GM21381 (cell line): Measurements from ENCODE around the gene RAB1B.
"Not testable (repeated sequence)": the region's sequence is repeated elsewhere in the genome, so short reads cannot be mapped to it uniquely, and the experiment has no call there.

Experiments used
- ATAC-seq: cut with Tn5 transposase; IDR thresholded peaks from one replicate; pipeline ENCODE4 v1.9.1; 2021; ENCODE audit warnings: mild to moderate bottlenecking, moderate library complexity; ENCODE audit not compliant: unreplicated experiment

RAB1B gene

DNA sequence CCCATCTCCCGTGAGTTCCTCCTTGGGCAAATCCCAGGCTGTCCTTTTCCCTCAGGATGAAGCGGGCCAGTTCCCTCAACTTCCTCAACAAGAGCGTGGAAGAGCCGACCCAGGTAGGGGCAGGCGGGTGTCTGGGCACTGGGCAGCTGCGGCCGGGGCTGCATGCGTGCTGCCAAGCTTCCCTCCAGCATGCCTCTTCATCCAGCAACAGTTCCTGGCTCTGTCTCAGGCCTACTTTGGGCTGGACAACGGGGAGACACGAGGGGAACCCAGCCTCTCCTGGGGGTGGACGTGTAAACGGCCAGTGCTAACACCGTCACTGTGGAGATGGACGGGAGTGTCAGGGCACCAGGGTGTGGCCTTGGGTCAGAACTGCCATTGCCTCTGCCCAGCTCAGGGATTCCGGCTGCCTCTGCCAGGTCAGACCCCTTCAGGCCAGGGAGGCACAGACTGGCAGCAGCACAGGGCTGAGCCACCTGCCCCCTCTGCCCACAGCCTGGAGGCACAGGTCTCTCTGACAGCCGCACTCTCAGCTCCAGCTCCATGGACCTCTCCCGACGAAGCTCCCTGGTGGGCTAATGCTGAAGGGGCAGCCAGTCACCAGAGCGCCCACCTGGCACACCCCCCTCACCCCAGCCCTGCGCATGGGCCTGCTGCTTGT is 1.9 kb upstream of the RAB1B start:
- no peak for ATAC-seq

DNA sequence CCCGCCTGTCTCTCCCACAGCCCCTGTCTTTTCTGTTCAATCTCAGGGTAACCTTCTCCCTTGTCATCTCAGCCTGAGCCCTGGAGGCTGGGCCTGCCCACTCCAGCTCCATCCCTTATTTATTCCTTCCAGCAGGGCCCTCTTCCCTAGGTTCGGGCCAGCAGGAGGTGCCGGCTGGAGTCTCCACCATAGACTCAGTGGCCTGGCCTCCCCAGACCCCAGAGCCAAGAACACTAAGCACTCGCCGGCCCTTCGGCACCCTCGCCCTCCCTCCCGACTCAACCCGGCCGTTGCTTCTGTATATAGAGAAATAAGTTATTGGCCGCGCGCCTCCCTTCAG is 1.4 kb upstream of the RAB1B start:
- no peak for ATAC-seq

DNA sequence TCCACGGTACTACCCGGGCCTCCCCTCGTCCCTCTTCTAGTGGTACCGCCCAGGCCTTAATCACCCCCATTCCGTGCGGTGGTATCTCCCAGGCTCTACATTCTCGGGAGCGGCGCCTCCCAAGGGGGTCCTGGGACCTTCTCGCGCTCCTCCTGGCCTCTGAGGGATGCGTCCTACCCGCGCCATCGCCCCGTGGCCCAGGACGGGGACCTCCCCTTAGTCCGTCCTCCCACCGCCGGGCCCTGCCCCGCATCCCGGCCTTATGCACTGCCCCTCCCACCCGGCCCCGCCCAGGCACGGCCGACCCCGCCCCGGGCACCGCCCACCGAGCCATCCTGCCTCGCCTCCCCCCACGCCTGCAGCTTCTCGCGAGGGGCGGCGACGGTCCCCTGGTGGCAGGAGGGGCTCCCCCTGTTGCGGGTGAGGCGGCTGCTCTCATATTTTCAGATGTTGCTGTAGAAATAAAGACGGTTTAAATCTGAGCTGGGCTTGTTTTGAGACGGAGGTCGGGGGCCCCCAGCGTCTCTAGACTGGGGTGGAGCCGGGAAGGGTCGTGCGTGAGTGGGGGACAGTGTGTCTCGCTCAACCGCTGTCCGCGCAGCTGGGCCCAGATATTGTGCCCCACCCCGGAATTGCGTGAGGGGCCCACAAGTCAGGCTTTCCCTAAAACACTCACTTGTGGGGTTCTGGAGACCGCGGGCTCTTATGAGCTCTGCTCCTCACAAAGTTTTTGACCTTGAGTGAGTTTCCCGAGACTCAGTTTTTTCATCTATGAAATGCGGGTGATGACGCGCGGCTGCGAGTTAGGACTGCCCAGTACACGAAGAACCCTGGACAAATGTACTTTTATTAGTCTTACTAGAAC is 828 bp upstream of the RAB1B start:
- peak; percentile 34 for ATAC-seq

DNA sequence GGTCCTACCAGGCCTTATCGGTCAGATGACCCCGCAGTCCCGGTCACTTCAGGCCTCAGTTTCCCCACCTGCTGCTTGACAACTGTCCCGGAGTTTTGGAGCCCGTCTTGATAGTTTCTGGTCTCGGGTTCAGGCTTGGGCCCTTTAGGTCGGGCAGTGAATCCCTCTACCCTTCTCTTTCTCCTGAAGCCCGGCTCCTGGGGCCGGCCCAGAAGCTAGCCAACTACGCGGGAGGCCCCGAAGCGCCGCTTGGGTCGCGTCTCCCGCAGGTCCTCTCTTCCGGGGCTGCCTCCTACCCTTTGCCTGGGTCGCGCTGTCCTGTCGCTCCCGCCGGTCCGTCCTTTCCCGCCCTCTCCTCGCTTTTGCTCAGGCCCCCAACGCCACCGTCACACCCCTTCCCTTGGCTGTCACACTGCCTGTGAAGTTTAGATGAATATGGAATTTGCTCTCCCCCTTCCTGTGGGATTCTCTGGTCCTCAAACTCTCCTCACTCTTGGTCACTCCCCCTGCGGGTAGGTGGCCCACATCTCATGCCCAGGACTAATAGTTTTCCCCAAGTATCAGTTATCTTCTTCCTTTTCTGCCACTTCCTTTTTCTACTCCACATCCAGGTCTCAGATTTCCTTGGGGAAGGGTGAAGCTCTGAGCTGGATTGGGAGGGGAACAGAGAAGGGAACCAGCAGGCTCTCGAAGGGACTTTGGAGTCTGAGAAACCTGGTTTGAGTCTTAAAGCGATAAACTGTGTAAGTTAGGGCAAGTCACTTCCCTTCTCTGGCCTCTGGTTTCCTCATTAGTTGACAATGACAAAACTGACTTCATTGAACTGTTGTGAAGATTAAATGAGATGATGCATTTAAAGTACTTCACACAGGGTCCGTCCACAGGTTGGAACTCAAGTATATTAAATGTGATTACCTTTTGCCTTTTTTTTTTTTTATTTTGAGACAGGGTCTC is 790 bp downstream of the RAB1B start:
- no peak for ATAC-seq

DNA sequence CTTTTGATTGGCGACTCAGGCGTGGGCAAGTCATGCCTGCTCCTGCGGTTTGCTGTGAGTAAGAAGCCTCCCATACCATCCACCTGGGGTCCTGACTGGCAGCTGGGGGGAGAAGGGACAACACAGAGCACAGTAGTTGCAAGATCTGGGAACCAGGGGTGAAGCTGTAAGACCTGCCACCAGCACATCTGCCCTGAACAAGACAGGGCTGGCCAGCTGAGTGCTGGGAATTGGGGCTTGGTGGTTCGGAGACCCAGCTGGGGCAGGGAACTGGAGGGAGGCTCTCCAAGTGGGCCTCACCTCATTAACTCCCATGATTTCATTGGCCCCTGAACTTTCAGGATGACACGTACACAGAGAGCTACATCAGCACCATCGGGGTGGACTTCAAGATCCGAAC is 3.4 kb downstream of the RAB1B start:
- no peak for ATAC-seq

DNA sequence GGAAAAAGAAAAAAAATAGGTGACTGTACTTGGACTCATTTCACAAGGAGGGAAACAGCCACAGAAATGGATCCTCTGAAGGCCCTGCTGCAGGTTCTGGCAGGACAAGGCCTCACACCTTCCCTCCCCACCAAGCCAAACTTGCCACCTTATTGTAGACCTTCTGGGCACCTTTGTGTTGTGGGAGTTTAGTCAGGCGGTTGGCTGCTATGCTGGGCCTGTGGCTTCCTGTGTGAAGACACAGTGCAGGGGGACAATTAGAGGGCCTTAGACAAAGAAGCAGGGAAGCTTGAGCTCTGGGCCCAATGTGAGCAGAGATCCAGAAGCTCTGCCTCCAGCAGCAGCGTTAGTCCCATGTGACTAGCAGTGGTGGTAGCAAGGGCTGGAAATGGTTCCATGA is 4.2 kb downstream of the RAB1B start:
- no peak for ATAC-seq

DNA sequence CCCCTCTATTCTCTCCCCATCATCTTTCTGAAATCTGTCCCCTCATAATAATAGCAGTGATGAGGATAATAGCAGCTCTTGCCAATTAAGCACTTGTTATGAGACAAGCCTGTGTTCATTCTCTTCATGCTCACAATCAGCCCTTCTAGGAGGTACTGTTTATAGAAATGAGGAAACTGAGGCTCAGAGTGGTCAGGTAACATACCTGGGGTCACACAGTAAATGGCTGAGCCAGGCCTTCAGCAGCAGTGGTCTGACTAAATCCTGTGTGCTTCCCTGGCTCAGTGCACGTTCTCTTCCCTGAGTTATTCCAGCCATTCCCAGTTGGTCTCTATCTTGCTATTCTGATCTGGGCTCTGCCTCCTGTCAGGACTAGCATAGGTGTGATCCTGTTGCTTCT is 5.8 kb downstream of the RAB1B start:
- ATAC-seq: no peak

DNA sequence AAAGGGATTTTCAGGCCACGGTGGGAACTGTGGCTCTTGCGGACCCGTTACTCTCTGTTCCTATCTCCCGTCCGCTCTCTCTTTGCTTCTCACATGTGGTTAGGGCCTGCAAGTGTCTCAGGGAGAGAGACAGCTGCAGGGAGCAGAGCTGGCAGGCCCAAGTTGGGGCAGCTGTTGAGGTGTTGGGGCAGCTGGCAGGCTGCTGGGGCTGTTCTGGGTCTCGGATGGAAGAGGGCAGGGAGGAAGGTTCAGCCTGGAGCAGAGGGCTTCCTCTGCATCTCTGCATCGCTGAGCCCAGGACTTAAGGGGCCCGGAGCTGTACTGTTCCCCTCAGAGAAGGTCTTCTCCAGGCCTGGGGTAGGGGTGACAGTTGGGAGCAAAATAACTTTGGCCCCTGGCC is 7.0 kb downstream of the RAB1B start:
- no peak for ATAC-seq

DNA sequence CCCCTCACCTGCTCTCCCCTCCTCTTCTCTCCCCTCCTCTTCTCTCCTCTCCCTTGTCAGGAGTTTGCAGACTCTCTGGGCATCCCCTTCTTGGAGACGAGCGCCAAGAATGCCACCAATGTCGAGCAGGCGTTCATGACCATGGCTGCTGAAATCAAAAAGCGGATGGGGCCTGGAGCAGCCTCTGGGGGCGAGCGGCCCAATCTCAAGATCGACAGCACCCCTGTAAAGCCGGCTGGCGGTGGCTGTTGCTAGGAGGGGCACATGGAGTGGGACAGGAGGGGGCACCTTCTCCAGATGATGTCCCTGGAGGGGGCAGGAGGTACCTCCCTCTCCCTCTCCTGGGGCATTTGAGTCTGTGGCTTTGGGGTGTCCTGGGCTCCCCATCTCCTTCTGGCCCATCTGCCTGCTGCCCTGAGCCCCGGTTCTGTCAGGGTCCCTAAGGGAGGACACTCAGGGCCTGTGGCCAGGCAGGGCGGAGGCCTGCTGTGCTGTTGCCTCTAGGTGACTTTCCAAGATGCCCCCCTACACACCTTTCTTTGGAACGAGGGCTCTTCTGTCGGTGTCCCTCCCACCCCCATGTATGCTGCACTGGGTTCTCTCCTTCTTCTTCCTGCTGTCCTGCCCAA is 7.7 kb downstream of the RAB1B start:
- ATAC-seq: no peak

DNA sequence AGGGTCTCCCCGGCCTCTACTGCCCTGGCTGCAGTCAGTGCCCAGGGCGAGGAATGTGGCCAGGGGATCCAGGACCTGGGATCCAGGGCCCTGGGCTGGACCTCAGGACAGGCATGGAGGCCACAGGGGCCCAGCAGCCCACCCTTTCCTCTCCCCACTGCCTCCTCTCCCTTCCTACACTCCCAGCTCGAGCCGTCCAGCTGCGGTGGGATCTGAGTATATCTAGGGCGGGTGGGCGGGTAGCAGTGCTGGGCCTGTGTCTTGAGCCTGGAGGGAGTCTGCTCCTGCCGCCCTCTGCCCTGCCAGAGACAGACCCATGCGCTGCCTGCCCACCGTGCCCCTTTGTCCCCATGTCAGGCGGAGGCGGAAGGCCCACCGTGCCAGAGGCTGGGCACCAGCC is 8.2 kb downstream of the RAB1B start:
- not testable (repeated sequence) for ATAC-seq

DNA sequence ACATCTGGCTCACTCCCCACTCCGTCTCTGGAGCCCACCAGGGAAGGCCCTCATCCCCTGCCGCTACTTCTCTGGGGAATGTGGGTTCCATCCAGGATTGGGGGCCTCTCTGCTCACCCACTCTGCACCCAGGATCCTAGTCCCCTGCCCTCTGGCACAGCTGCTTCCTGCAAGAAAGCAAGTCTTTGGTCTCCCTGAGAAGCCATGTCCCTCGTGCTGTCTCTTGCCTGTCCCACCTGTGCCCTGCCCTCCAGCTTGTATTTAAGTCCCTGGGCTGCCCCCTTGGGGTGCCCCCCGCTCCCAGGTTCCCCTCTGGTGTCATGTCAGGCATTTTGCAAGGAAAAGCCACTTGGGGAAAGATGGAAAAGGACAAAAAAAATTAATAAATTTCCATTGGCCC is 8.6 kb downstream of the RAB1B start:
- ATAC-seq: not testable (repeated sequence)

DNA sequence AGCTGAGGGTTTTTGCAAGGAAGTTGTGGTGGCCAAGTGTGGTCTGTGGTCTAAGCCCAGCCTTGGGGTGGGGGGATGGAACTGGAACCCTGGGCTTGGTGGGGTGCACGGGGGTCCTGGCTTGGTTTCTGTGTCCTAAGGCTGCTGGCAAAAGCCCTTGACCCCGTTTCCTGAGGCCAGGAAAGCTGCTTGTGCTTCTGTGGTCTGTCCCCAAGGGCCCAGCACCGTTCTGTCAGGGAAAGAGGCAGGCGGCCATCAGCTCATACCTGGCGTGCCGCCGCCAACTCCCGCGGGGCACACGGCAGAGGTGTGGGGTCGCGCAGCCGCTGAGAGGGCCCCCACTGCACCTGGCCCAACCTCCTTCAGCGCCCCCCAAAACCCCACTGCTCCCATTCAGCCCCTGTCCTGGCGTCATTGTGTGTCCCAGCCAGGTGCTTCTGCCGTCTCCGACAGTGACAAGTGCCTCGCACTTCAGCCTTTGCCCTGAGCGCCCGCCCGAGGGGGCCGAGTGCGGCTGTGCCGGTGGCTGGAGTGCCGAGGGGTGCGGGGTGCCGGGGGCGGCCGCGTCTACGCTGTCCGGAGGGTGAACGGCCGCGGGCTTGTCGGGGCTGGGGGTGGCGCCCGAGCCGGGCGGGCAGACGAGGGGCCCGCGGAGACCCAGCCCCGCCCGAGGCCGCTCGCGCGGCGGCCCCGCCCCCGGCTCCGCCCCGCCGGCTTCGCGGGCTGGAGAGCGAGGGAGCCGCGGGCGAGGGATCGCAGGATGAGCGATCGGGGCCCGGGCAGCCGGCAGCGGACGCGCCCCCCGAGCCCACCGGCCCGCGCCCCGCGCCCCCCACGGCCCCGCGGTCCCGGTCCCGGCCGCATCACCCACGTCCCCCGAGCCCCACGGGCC is 9.3 kb downstream of the RAB1B start, which contains the start of gene CNIH2:
Gene CNIH2 (plus strand): TSS at position 705 of the 892 bp plus-strand sequence. CDS start 282 bp downstream, outside the sequence.
- no peak for ATAC-seq

DNA sequence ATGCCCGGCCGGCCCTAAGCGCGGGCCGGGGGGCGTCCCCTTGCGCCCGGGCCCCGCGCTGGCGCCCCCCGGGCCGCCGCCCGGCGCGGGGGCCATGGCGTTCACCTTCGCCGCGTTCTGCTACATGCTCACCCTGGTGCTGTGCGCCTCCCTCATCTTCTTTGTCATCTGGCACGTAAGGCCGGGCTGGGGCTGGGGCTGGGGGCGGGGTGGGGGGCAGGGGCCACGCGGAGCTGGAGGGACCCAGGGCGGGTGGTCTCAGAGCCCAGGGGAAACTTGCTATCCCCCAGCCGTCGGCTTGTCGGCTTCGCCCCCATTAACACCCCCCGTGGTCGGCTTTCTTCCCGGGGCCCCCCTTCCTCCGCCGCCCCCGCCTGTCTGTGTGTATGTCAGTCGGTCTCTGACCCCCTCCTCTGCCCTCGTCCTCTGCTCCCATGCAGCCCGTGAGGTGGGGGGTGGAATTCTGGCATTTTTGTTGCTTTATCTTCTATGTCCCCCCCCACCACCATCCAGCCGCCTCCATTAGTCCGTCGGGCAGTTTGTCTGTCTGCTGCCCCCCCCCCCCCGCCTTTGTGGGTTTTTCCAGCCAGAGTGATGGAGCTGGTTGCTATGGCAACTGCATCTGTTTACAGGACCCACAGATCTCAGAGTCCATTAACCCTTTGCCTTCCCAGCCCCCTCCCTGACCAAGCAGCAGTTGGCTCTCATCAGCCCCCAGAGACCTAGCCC is 10.1 kb downstream of the RAB1B start:
- ATAC-seq: no peak

DNA sequence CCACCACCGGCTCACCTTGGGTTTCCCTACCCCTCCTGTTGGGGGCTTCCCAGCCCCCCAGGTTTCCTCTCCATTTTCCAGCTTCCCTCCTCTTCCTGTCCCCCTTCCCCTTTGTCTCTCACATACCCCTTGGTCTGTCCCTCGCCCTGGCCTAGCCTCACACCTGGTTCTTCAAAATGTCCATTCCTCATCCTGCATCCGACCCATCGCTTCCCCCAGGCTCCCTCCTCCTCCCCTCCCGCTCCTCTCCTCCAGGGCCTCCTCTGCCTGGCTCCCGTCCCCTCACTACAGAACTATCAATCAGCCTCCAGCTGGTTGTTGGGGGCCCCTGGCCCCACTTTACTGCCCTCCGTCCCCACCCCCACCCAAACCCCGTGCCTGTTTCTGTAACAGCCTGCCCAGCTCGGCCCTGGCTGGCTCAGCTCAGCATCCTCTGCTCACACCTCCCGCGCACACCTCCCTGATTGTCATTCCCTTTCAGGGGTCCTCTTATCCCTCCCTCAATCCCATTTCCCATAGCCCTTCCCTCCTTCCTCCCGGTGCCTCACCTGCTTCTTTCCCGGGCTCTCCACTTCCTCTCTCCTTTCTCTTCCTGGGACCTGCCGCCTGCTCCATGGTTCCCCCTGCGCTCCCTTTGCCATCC is 10.8 kb downstream of the RAB1B start:
- ATAC-seq: no peak

DNA sequence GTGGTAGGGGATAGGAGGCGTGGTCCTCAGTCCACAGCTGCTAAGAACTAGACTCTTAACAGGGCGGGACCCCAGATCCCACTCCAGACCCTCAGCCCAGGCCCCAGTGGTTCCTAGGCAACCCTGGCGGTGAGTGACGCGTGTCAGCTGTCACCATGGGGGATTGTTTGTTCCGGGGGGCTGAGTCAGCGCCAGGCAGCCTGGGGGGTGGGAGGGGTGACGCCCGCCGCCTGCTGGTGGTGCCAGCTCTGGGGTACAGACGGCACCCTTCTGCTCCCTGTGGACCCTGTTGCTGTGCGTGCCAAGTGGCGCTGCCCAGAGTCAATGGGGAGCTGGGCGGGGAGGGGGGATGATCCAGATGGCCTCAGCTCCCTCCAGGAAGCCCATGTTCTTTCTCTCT is 12.0 kb downstream of the RAB1B start:
- ATAC-seq: no peak

DNA sequence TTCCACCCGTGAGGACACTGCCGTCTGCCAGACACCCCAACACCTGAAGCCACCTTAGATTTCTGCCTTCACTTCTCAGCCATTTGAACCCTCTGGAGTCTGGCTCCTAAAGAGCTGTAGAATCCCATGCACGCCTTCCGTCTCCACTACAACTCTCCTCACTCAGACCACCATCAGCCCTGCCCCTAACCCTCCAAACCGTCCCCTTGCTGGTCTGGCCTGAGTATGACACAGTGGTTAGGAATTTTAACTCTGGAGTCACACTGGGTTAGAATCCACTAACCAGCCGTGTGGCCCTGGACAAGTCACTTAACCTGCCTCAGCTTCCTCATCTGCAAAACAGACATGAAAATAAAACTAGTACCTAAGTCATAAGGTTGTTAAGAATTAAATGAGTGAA is 12.6 kb downstream of the RAB1B start:
- ATAC-seq: no peak

DNA sequence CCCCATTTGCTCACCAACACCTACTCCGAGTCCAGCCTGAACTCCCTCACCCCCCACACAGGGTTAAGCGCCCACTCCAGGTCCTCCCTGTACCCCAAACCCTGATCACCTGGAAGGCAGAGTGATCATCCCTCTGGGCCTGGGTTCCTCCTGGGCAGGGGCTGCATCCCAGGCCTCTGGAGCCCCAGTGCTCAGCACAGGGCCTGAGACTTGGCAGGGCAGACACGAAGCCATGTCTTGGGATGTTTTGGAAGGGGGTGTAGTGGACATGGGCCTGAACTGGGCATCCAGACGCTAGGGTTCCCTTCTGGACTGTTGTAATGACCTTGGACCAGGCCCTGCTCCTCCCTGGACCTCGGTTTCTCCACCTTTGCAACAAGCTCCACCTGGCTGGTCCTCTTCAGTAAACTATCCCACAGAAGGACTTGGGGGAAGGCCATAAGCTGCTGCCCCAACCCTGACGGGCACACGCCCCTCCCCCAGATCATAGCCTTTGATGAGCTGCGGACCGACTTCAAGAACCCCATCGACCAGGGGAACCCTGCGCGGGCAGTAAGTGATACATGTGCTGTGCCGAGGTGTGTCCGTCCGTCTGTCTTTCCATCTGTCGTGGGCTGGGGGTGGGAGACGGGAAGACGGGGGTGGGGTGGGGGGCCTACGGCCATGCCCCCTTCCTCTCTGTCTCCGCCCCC is 13.5 kb downstream of the RAB1B start:
- ATAC-seq: no peak
